Right lobe of liver (tissue), 4 donors: ENCODE measurements around the gene KCNH5.

Source experiments
- CTCF ChIP-seq, 4 donors: fragments of 200-600 bp in 3 of 4; fragments of 450-650 bp in 1 of 4; IDR thresholded peaks; one replicate each; pipeline versions ENCODE4 v1.5.1 to v1.8.0; 2016 to 2022; ENCODE audit warnings: antibody characterized with exemption in 4 of 4, mild to moderate bottlenecking in 2 of 4
- POLR2A ChIP-seq: fragments of 450-650 bp; IDR thresholded peaks from one replicate; pipeline ENCODE4 v1.6.1; 2017; ENCODE audit warnings: antibody characterized with exemption, mild to moderate bottlenecking
- donor health status: DM: no; HTN: no; CAD: no.
- donor health status: DM: no; HTN: no; CAD: no.
- donor health status: DM: no; HTN: yes; CAD: no.

GRCh38 chr14:63014621-63015020 lies 30.6 kb downstream of the KCNH5 start:
- no peak for TF ChIP-seq CTCF (IDR thresholded peaks at IDR 0.05)
- TF ChIP-seq POLR2A: no peak
